ENCODE data around the gene RAB6B.

Gene RAB6B

DNA sequence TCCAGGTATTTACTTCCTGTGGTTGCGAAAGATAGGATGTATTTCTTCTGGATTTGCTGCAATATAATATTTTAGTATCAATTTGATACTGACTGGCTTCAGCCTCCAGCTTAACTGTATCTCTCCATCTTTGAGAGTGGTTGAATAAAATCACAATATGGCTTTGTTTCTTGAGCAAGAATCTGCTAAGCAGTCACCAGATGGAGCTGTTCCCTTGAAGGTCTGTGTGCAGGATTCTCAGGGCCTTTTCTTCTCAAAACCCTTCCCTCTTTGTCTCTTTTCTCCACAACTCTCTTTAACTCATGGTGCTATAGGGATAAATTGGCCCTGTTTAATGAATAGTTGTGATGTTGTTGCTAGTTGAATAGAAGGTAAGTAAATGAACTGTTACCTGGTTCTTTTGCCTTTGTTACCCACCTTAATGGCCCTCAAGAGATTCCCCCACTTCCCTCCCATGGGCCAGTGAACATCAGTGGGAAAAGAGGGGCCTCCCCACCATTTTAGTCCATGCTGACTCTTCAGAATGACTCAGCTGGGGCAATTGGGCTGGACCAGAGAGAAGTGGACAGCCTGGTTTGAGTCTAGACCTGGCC is 34.8 kb upstream of the RAB6B start:
- no peak for DNase-seq

- no peak for DNase-seq
These were observed 33.4 kb upstream of the RAB6B start for GRCh38 chr3:133928903-133929607.

DNA sequence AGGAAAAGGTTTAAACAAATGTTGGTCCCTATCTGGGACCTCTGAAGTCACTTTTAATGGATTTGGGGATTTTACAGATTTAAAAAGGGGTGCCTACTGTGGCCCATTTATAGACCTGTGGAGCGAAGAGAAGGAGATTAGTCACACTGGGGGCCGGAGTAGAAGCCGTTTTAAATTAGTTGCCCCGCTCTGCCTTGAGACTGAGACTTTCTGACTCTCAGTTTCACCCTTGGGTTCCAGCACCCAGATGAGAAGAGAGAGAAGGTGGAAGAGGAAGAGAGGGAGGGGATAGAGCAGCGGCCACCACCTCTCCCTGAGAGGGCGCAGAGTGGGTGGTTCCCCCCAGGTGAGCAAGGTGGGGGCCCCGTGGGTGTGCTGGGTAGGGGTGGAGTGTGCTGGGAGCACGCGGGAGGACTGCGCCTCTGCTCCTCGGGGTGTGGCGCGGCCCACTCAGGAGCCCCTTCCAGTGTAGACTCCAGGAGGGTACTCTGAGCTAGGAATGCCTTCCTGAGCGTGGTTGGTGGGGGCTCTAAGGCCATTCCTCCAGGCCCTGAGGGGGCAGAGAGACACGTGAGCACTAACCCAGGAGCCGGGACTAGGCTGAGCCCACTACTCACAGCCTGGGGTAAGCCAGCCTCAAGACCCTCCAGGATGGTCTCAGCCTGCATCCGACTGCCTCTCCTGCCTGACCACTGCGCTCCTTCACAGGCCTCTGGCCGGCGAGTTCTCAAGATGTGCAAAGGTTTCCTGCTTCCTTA is 32.6 kb upstream of the RAB6B start:
- no peak for DNase-seq

DNA sequence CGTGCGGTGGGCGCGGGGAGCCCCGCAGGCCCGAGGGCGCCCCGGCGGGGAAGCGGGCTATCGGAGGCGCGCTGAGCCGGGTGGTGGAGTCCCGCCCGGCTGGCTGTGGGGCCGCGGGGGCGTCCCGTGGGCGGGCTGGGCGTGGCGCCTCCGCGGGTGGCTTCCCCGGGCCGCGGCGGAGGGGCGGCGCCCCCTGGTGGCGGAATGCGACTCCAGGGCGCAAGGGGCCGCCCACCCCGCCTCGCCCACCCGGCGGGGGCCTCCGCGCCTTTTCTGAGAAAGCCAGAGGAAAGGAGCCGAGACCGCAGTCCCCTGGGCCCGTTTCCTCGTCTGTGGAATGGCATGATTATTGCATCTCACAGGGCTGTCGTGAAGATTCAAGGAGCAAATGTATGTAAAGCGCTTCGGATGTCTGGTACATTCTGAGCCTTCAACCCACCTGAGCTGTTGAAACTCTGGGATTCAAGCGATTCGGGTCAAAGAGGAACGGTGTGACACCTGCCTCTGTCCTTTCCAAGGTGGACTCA is 31.9 kb upstream of the RAB6B start:
- peak; percentile 37 for DNase-seq

- no peak for DNase-seq
These were observed 31.3 kb upstream of the RAB6B start for GRCh38 chr3:133926736-133927539.

- no peak for DNase-seq
These were observed 30.5 kb upstream of the RAB6B start for GRCh38 chr3:133925960-133926735.

DNA sequence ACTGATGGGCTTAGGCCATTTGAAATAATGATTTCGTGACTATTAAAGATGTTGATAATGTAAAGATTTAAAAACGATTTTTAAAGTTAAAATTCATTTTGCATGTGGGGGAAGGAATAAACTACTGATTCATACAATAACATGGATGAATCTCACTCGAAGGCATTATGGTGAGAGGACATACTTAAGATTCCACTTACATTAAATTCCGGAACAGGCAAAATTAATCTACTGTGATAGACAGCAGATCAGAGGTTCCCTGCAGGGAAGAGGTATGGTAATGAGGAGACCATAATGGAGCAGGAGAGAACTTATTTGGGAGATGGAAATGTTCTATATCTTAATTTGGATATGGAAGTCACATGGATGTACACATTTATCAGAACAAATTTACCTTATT is 28.4 kb upstream of the RAB6B start:
- DNase-seq = no peak

DNA sequence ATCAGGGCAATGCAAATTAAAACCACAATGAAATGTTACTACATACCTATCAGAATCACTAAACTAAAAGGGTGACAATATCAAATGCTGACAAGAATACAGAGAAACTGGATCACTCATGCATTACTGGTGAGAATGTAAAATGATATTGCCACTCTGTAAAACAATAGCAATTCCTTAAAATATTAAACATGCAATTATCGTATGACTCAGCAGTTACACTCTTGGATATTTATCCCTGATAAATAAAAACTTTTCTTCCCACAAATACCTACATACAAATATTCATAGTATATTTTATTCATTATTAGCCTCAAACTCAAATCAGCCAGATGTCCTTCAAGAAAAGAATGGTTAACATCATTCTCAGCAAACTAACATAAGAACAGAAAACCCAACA is 25.9 kb upstream of the RAB6B start:
- DNase-seq = no peak

DNA sequence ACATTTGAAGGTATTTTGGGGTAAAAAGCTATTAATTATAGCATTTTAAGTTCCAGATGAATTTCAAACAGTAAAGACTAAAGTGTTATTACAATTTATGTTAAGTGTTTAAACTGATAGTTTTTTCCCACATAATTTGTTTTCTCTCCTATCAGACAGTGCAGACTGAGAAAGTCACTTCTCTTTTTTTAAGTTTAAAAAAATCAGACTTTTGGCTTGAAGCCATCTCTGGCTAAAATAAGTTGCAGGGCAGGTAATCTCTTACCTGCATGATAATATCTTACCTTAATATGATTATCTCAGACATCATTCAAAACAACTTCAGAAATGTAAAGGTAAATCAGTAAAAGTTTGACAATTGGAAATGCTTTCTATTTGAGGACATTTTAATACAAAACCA is 21.5 kb upstream of the RAB6B start:
- DNase-seq = no peak

GRCh38 chr3:133915685-133916658 is 20.3 kb upstream of the RAB6B start:
- DNase-seq = no peak

DNA sequence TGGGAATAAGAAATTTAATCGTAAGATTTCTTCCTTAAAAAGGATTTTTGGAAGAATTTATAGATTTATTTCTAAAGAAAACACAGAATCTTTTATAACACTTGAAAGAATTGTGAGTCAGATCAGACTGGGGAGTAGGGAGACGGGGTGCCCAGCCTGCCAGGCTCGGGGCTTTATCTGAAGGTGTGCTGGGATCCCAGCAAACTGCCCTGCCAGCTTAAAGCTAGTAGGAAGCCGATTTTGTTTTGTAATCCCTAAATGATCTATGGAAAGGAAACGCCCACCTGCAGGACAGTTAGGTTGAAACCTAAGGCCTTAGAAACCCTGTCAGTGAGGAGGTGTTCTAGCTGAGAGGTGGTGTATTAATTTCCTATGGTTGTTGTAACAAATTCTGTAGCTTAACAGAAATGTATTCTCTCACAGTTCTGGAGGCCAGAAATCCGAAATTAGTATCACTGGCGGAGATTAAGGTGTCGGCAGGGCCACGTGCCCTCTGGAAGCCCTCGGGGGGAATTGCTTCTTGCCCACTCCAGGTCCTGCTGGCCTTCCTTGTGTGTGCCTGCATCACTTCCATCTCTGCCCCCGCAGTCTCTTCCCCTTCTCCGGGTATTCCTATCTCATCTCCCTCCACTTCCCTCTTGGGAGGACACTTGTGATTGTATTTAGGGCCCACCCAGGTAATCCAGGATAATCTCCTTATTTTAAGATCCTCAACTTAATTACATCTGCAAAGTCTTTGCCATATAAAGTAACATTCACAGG is 19.3 kb upstream of the RAB6B start:
- no peak for DNase-seq

DNA sequence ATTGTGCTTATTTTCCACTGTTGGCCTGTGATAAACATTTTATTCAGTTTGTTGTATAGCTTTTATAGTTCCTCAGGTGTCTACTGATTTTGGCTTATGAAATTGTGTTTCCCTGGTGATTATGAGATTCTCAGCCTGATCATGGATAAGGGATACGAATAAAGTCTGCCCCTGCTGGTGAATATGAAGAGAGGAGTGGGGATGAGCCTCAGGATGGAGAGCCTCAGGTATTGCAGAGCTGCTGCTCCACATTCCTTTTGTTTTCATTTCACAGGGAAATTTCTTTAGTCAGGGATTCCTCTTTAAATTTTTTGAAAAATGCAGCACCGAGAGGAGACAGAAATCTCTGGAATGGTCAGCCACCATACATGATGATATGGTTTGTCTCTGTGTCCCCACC is 14.7 kb upstream of the RAB6B start:
- no peak for DNase-seq

DNA sequence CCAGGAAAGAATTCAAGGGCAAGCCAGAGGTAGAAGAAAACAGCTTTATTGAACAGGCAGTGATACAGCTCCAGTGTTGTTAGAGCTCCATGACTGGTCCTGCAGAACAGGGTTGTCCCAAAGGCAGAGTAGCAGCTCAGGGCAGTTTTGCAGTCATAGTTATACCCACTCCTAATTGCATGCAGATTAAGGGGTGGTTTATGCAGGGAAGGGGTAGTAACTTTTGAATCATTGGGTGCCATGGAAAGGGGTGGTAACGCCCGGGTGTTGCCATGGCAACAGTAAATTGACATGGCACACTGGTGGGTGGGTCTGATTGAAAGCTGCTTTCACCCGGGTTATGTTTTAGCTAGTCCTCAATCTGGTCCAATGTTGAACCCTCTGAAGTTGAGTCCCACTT is 9.7 kb upstream of the RAB6B start:
- no peak for DNase-seq

GRCh38 chr3:133901847-133902246 is 6.2 kb upstream of the RAB6B start:
- DNase-seq = no peak

DNA sequence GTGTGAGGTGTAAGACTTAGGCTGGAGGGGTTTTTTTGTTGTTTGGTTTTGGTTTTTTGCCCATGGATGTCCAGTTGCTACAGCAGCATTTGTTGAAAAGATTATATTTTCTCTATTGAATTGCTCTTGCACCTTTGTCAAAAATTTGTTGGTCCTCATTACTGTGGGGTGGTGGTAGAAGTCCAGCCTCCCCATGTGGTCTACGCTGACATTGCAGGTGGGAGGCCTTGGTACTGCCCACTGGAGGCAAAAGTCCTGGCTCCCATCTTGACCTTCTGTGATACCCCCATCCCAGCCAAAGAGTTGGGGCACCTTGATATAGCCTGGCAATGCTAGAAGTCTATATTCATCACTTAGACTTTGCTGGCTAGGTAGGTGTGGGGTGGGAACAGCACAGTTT is 5.4 kb upstream of the RAB6B start:
- no peak for DNase-seq

GRCh38 chr3:133899311-133899710 is 3.6 kb upstream of the RAB6B start:
- no peak for DNase-seq

DNA sequence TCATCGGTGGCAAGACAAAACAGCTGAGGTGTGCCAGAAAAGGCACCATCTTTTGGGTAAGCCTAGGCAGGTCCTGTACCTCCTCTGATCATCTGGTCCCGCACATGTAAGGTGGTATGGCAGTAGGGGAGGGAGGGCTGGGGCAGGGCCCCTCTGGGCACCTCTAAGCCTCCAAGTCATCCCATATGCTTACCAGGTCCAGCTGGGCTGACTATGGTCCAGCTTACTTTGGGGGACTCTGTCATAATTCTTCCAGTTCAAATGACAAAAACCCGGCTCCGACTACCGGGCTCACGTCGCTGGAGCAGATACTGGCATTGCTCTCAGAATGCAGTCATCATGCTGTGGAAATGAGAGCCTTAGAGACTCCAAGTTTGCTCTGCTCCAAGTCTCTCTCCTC is 1.9 kb upstream of the RAB6B start:
- no peak for DNase-seq

DNA sequence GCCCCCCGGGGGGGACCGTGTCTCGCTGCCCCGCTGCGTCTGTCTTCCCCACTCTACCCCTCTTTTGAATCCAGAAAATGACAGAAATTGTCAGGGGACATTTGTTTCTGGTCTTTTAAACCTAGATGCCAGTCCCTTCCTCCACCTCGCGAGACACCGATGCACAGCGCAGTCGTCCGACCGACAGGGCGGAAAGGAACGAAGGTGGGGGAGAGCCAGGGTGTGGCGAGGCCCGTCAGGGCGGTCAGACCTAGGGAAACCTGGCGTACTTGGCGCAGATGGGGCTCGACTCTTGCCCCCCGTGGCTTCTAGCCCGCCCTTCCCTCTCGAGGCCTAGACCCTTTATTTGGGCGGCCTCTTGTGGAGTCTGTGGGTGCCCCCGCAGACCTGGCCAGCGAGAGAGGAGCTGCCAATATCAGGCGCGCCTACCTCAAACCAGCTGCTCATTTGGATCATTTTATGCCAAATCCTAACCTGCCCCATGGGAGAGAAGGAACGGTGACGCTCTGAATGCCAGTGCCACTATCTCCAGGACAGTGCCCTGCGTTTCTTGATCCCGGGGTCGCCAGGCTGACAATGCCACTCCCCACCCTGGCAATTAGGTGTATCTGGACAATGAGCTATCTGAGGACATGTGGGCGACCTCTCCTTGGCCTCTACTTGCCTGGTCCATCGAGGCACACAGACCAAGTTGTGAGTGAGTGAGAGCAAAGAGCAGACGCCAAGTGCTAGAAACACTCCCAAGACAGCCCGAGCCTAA is 500 bp upstream of the RAB6B start:
- no peak for DNase-seq
